Measurements from ENCODE around the gene H2AZ1.

DNA sequence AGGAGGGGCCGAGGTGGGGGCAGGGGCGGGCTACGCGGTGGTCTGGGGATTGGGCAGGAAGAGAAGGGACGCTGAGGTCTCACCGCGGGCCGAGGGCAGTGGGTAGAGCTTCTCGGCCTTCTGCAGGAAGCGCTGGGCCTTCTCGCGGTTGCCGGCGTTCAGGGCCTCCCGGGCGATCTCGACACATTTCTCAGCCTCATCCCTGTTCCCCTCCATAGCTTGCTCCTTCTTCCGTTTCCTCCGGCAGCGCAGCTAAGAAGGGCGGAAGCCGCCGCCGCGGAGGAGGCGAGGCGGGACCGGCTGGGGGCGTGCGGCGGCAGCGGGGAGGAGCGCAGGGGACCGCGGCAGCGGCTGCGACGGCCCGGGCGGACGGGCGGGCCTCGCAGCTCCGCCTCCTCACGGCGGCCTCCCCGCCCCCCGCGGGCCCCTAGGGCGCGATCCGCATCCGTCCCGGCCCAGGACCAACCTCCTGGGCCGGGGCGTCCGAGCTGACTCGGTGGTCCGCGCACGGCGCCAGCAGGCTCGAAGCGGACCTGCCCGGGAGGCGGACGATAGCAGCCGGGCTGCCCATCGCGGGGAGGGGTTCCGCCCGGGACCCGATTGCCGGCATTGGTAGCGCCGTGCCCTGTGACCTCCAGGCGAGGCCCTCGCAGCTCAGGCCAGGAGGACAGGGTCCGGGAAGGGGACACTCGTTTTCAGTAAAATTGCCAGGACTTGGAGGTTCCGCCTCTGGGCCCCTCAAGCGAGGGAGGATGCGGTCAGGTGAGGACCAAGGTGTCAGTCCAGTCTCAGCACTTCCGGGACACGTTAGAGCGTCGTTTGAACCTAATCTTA is 3.5 kb downstream of the H2AZ1 start, which contains the start of gene DNAJB14:
- TF ChIP-seq GATA2 (IDR thresholded peaks at IDR 0.05; ENCODE audit: low read depth, low read length) (peak; percentile 6; the same call in 1 of the 2 replicates), GATA3 (IDR thresholded peaks at IDR 0.05; ENCODE audit: low read depth, low read length) (no peak)

Measured in SH-SY5Y (cell line).